ENCODE data around the gene ERI3. TPM values are rescaled to one million over a fixed set of nuclear protein-coding genes. Genes with fewer than 3 reads are reported as not detected.

ERI3 gene
- total and polyA plus RNA-seq, 9 of the 15 experiments (the other 6 are each of a cell fraction or from before 2014, with no cell fraction given) = 47.8 to 93.4 (median 67.2) TPM

- TF ChIP-seq ZNF766 (CRISPR knock-in tag; conservative IDR thresholded peaks at IDR 0.05) (peak; percentile 67; the same call in 1 of the 2 replicates), HNRNPLL (IDR thresholded peaks at IDR 0.05; ENCODE audit: low read depth, low read length, poor library complexity, severe bottlenecking) (peak; percentile 11), CBX5 (IDR thresholded peaks at IDR 0.05; ENCODE audit: borderline replicate concordance, low read depth) (no peak), SRSF7 (optimal IDR thresholded peaks at IDR 0.05; ENCODE audit: low read depth, low read length) (no peak), GTF2B (IDR thresholded peaks at IDR 0.05; ENCODE audit: extremely low read depth, insufficient read length) (no peak), POLR2G (IDR thresholded peaks at IDR 0.05; ENCODE audit: low read depth, low read length) (no peak), MAX (CRISPR knock-in tag; IDR thresholded peaks at IDR 0.05) (peak; percentile 96), ELF4 (CRISPR knock-in tag; IDR thresholded peaks at IDR 0.05) (peak; percentile 84), PYGO2 (tag; IDR thresholded peaks at IDR 0.05) (no peak), ZNF561 (CRISPR knock-in tag; conservative IDR thresholded peaks at IDR 0.05) (no peak), ZNF316 (IDR thresholded peaks at IDR 0.05) (no peak), RAD21 (CRISPR knock-in tag; conservative IDR thresholded peaks at IDR 0.05 in 1 of 2, IDR thresholded peaks at IDR 0.05 in 1 of 2) (no peak), TAF15 (IDR thresholded peaks at IDR 0.05; ENCODE audit: low read depth, low read length) (no peak), ZFP36 (IDR thresholded peaks at IDR 0.05; ENCODE audit: low read depth, low read length, partially characterized antibody) (peak; percentile 38), NCOA2 (IDR thresholded peaks at IDR 0.05; ENCODE audit: partially characterized antibody in 2 of 2) (no peak), TSC22D4 (tag; IDR thresholded peaks at IDR 0.05) (no peak), ZNF695 (CRISPR knock-in tag; IDR thresholded peaks at IDR 0.05) (no peak), EZH2 (IDR thresholded peaks at IDR 0.05; ENCODE audit: borderline replicate concordance, low read depth, low read length) (no peak; the same call in 1 of the 2 replicates), EWSR1 (IDR thresholded peaks at IDR 0.05; ENCODE audit: borderline replicate concordance, low read depth, partially characterized antibody) (no peak), ZKSCAN1 (IDR thresholded peaks at IDR 0.05; ENCODE audit: low read depth, low read length) (0 out of 2 replicates have a peak, but pooled peaks have one; percentile 25), NR3C1 (CRISPR knock-in tag; IDR thresholded peaks at IDR 0.05) (no peak), PPARD (CRISPR knock-in tag; IDR thresholded peaks at IDR 0.05) (no peak), HLTF (IDR thresholded peaks at IDR 0.05) (no peak), ZKSCAN8 (CRISPR knock-in tag; IDR thresholded peaks at IDR 0.05) (peak; percentile 85; the same call in 1 of the 2 replicates), SLC30A9 (CRISPR knock-in tag; IDR thresholded peaks at IDR 0.05) (no peak), OTX1 (CRISPR knock-in tag; IDR thresholded peaks at IDR 0.05) (no peak), IRF2 (CRISPR knock-in tag; IDR thresholded peaks at IDR 0.05) (no peak), SMARCE1 (IDR thresholded peaks at IDR 0.05) (peak; percentile 96), SIN3A (IDR thresholded peaks at IDR 0.05; ENCODE audit: borderline replicate concordance in 2 of 2, control insufficient read depth in 1 of 2, low read depth in 2 of 2, low read length in 2 of 2) (no peak)
Observed at GRCh38 chr1:44290250-44291094, 64.6 kb downstream of the ERI3 start (continued).
